Measurements from ENCODE around the gene PPM1K.

PPM1K gene

GRCh38 chr4:88277711-88278225 is 6.6 kb downstream of the PPM1K start:
- no peak for DNase-seq (ENCODE audit: low read depth in 1 of 2, low spot score in 1 of 2)

- DNase-seq (ENCODE audit: low read depth in 1 of 2, low spot score in 1 of 2), result no peak
These were observed 7.2 kb downstream of the PPM1K start for GRCh38 chr4:88276952-88277710.

GRCh38 chr4:88275949-88276515 is 8.3 kb downstream of the PPM1K start:
- no peak for DNase-seq (ENCODE audit: low read depth in 1 of 2, low spot score in 1 of 2)

- DNase-seq (ENCODE audit: low read depth in 1 of 2, low spot score in 1 of 2), result no peak
These were observed 8.8 kb downstream of the PPM1K start for GRCh38 chr4:88275516-88275915.

GRCh38 chr4:88268913-88269312 is 15.4 kb downstream of the PPM1K start:
- no peak for DNase-seq (ENCODE audit: low read depth in 1 of 2, low spot score in 1 of 2)

GRCh38 chr4:88264336-88264735 is 20.0 kb downstream of the PPM1K start:
- no peak for DNase-seq (ENCODE audit: low read depth in 1 of 2, low spot score in 1 of 2)

- no peak for DNase-seq (ENCODE audit: low read depth in 1 of 2, low spot score in 1 of 2)
These were observed 26.6 kb downstream of the PPM1K start for GRCh38 chr4:88257726-88258125.

GRCh38 chr4:88255111-88255510 is 29.2 kb downstream of the PPM1K start:
- DNase-seq (ENCODE audit: low read depth in 1 of 2, low spot score in 1 of 2), result no peak

- no peak for DNase-seq (ENCODE audit: low read depth in 1 of 2, low spot score in 1 of 2)
These were observed 32.4 kb downstream of the PPM1K start for GRCh38 chr4:88251924-88252323.

GRCh38 chr4:88247148-88247547 is 37.2 kb downstream of the PPM1K start:
- no peak for DNase-seq (ENCODE audit: low read depth in 1 of 2, low spot score in 1 of 2)

GRCh38 chr4:88246600-88246999 is 37.8 kb downstream of the PPM1K start:
- no peak for DNase-seq (ENCODE audit: low read depth in 1 of 2, low spot score in 1 of 2)

- peak in 1 of 2 donors; percentile 9 for DNase-seq (ENCODE audit: low read depth in 1 of 2, low spot score in 1 of 2)
These were observed 39.4 kb downstream of the PPM1K start for GRCh38 chr4:88244816-88245579.

GRCh38 chr4:88244056-88244455 is 40.3 kb downstream of the PPM1K start:
- no peak for DNase-seq (ENCODE audit: low read depth in 1 of 2, low spot score in 1 of 2)

GRCh38 chr4:88242144-88242543 is 42.2 kb downstream of the PPM1K start:
- DNase-seq (ENCODE audit: low read depth in 1 of 2, low spot score in 1 of 2), result no peak

- DNase-seq (ENCODE audit: low read depth in 1 of 2, low spot score in 1 of 2), result no peak
These were observed 44.1 kb downstream of the PPM1K start for GRCh38 chr4:88240297-88240714.

- no peak for DNase-seq (ENCODE audit: low read depth in 1 of 2, low spot score in 1 of 2)
These were observed 53.2 kb downstream of the PPM1K start for GRCh38 chr4:88230969-88231771.

- no peak for DNase-seq (ENCODE audit: low read depth in 1 of 2, low spot score in 1 of 2)
These were observed 53.9 kb downstream of the PPM1K start for GRCh38 chr4:88230461-88230891.

GRCh38 chr4:88227734-88228133 is 56.6 kb downstream of the PPM1K start:
- DNase-seq (ENCODE audit: low read depth in 1 of 2, low spot score in 1 of 2), result no peak

- no peak for DNase-seq (ENCODE audit: low read depth in 1 of 2, low spot score in 1 of 2)
These were observed 58.2 kb downstream of the PPM1K start for GRCh38 chr4:88226143-88226542.

GRCh38 chr4:88225232-88226105 is 58.9 kb downstream of the PPM1K start:
- no peak for DNase-seq (ENCODE audit: low read depth in 1 of 2, low spot score in 1 of 2)

All from stimulated activated CD4-positive, alpha-beta T cell treated with anti-CD3 and anti-CD28 coated beads, Interleukin-15, amount 100 ng/mL, for 1 hour (primary cell).